Adipocyte (in vitro differentiated cells): ENCODE data around the gene ZNF148.
"Not testable (repeated sequence)": the region's sequence is repeated elsewhere in the genome, so short reads cannot be mapped to it uniquely, and the experiment has no call there.

Experiments
- DNase-seq: peaks from one replicate; pipeline ENCODE4 v3.0.0-alpha.2; 2015; ENCODE audit warnings: low read depth
- H3K27me3 ChIP-seq: replicated peaks from 2 replicates; pipeline ENCODE4 v1.7.0; 2013; ENCODE audit warnings: mild to moderate bottlenecking, low read length, moderate library complexity; ENCODE audit not compliant: control insufficient read depth, insufficient read depth
- H3K36me3 ChIP-seq: 2 replicates; pipeline ENCODE4 v1.7.0; 2013; ENCODE audit warnings: low read length, mild to moderate bottlenecking, moderate library complexity; ENCODE audit not compliant: control insufficient read depth, insufficient read depth, severe bottlenecking
- H3K4me1 ChIP-seq: 2 replicates; pipeline ENCODE4 v1.7.0; 2013; ENCODE audit warnings: mild to moderate bottlenecking, low read length, moderate library complexity; ENCODE audit not compliant: control insufficient read depth, insufficient read depth
- H3K4me3 ChIP-seq: 2 replicates; pipeline ENCODE4 v1.7.0; 2013; ENCODE audit warnings: mild to moderate bottlenecking, low read length, moderate library complexity
- H3K9ac ChIP-seq: 2 replicates; pipeline ENCODE4 v1.7.0; 2013; ENCODE audit warnings: mild to moderate bottlenecking, low read length, moderate library complexity
- H3K9me3 ChIP-seq: 2 replicates; pipeline ENCODE4 v1.7.0; 2013; ENCODE audit warnings: mild to moderate bottlenecking, low read length, moderate library complexity; ENCODE audit not compliant: control insufficient read depth

Gene ZNF148

GRCh38 chr3:125395091-125395490 lies 20.0 kb upstream of the ZNF148 start:
- H3K4me1 ChIP-seq = no peaks in the 10 kb centered on the region
- no peaks in the 10 kb centered on the region for H3K9me3 ChIP-seq
- DNase-seq = no peak
- H3K9ac ChIP-seq = no peak overlapping the region
- H3K27me3 ChIP-seq = no peaks in the 10 kb centered on the region
- H3K36me3 ChIP-seq = no peaks in the 10 kb centered on the region
- no peak overlapping the region for H3K4me3 ChIP-seq

GRCh38 chr3:125394406-125394805 lies 19.3 kb upstream of the ZNF148 start:
- no peak for DNase-seq
- Histone ChIP-seq H3K4me3 (no peak overlapping the region), H3K4me1 (no peaks in the 10 kb centered on the region), H3K9me3 (no peaks in the 10 kb centered on the region), H3K27me3 (no peaks in the 10 kb centered on the region), H3K36me3 (no peaks in the 10 kb centered on the region), H3K9ac (no peak overlapping the region)

- H3K4me1 ChIP-seq = peaks cover 9% of the 10 kb centered on the region
- no peak overlapping the region for H3K4me3 ChIP-seq
- no peaks in the 10 kb centered on the region for H3K27me3 ChIP-seq
- no peak overlapping the region for H3K9ac ChIP-seq
- no peaks in the 10 kb centered on the region for H3K36me3 ChIP-seq
- no peak for DNase-seq
- no peaks in the 10 kb centered on the region for H3K9me3 ChIP-seq
Measured at GRCh38 chr3:125389282-125389681, 14.2 kb upstream of the ZNF148 start.

- not testable (repeated sequence) for H3K9ac ChIP-seq, H3K9me3 ChIP-seq, H3K4me3 ChIP-seq, H3K36me3 ChIP-seq, H3K27me3 ChIP-seq, H3K4me1 ChIP-seq, DNase-seq
Measured at GRCh38 chr3:125388369-125388768, 13.2 kb upstream of the ZNF148 start.

- peak; percentile 84 for DNase-seq
- peaks cover 19% of the 10 kb centered on the region for H3K4me1 ChIP-seq
- no peaks in the 10 kb centered on the region for H3K9me3 ChIP-seq
- H3K9ac ChIP-seq = peak overlapping the region; percentile 1
- H3K36me3 ChIP-seq = no peaks in the 10 kb centered on the region
- no peak overlapping the region for H3K4me3 ChIP-seq
- H3K27me3 ChIP-seq = no peaks in the 10 kb centered on the region
Measured at GRCh38 chr3:125386811-125387210, 11.7 kb upstream of the ZNF148 start.

GRCh38 chr3:125383744-125384143 lies 8.6 kb upstream of the ZNF148 start:
- Histone ChIP-seq H3K36me3 (no peaks in the 10 kb centered on the region), H3K27me3 (no peaks in the 10 kb centered on the region)
- DNase-seq = no peak

GRCh38 chr3:125382298-125382697 lies 7.2 kb upstream of the ZNF148 start:
- Histone ChIP-seq H3K36me3 (no peaks in the 10 kb centered on the region), H3K9ac (no peak overlapping the region), H3K4me3 (no peak overlapping the region), H3K9me3 (no peaks in the 10 kb centered on the region), H3K27me3 (no peaks in the 10 kb centered on the region), H3K4me1 (peaks cover 33% of the 10 kb centered on the region)
- DNase-seq = peak; percentile 15

More at GRCh38 chr3:125383744-125384143, 8.6 kb upstream of the ZNF148 start:
- H3K9me3 ChIP-seq = no peaks in the 10 kb centered on the region
- no peak overlapping the region for H3K4me3 ChIP-seq
- peaks cover 33% of the 10 kb centered on the region for H3K4me1 ChIP-seq
- H3K9ac ChIP-seq = no peak overlapping the region

GRCh38 chr3:125381743-125382142 lies 6.6 kb upstream of the ZNF148 start:
- Histone ChIP-seq H3K4me1 (peaks cover 32% of the 10 kb centered on the region), H3K27me3 (no peaks in the 10 kb centered on the region), H3K9ac (no peak overlapping the region), H3K36me3 (no peaks in the 10 kb centered on the region), H3K9me3 (no peaks in the 10 kb centered on the region), H3K4me3 (no peak overlapping the region)
- DNase-seq = peak; percentile 58

- DNase-seq = peak; percentile 19
- H3K27me3 ChIP-seq = no peaks in the 10 kb centered on the region
- H3K9ac ChIP-seq = no peak overlapping the region
- H3K36me3 ChIP-seq = no peaks in the 10 kb centered on the region
- H3K9me3 ChIP-seq = no peaks in the 10 kb centered on the region
- no peak overlapping the region for H3K4me3 ChIP-seq
- H3K4me1 ChIP-seq = peaks cover 29% of the 10 kb centered on the region
Measured at GRCh38 chr3:125381314-125381713, 6.2 kb upstream of the ZNF148 start.

GRCh38 chr3:125379483-125379882 lies 4.4 kb upstream of the ZNF148 start:
- no peaks in the 10 kb centered on the region for H3K27me3 ChIP-seq
- no peak overlapping the region for H3K9ac ChIP-seq
- no peak for DNase-seq
- H3K36me3 ChIP-seq = no peaks in the 10 kb centered on the region
- peaks cover 33% of the 10 kb centered on the region for H3K4me1 ChIP-seq
- no peak overlapping the region for H3K4me3 ChIP-seq
- H3K9me3 ChIP-seq = no peaks in the 10 kb centered on the region

- H3K27me3 ChIP-seq = no peaks in the 10 kb centered on the region
- H3K36me3 ChIP-seq = no peaks in the 10 kb centered on the region
- no peak for DNase-seq
- no peak overlapping the region for H3K9ac ChIP-seq
- peaks cover 37% of the 10 kb centered on the region for H3K4me1 ChIP-seq
- H3K9me3 ChIP-seq = no peaks in the 10 kb centered on the region
- H3K4me3 ChIP-seq = no peak overlapping the region
Measured at GRCh38 chr3:125378762-125379161, 3.6 kb upstream of the ZNF148 start.

GRCh38 chr3:125375950-125376679 lies 990 bp upstream of the ZNF148 start:
- Histone ChIP-seq H3K27me3 (no peaks in the 10 kb centered on the region), H3K9ac (peak overlapping the region; percentile 96), H3K4me1 (peaks cover 25% of the 10 kb centered on the region), H3K9me3 (no peaks in the 10 kb centered on the region), H3K4me3 (peak overlapping the region; percentile 99), H3K36me3 (no peaks in the 10 kb centered on the region)
- peak; percentile 18 for DNase-seq
